BE2C (cell line): Measurements from ENCODE around the gene CEP85.

Source experiments
- DNase-seq: peaks from one replicate; pipeline ENCODE4 v3.0.0-alpha.2; 2020
- H3K27me3 ChIP-seq: fragments of 250-450 bp; sonication (Bioruptor Pico); 2 replicates; pipeline ENCODE4 v1.5.1; 2020; ENCODE audit warnings: mild to moderate bottlenecking
- H3K36me3 ChIP-seq: fragments of 250-450 bp; sonication (Bioruptor Pico); 2 replicates; pipeline ENCODE4 v1.5.1; 2020; ENCODE audit warnings: mild to moderate bottlenecking
- H3K4me1 ChIP-seq: fragments of 250-450 bp; sonication (Bioruptor Pico); 2 replicates; pipeline ENCODE4 v1.5.1; 2020
- H3K4me3 ChIP-seq: 2 replicates; pipeline ENCODE4 v1.5.1; 2011; ENCODE audit warnings: low read depth, low read length
- H3K9me3 ChIP-seq: fragments of 250-450 bp; sonication (Bioruptor Pico); 2 replicates; pipeline ENCODE4 v1.5.1; 2020
- TF ChIP-seq, protein P1 (sequence below): IDR thresholded peaks from 2 replicates; pipeline ENCODE4 v1.5.1; 2012; ENCODE audit warnings: mild to moderate bottlenecking, low read depth, low read length

CEP85 gene

DNA sequence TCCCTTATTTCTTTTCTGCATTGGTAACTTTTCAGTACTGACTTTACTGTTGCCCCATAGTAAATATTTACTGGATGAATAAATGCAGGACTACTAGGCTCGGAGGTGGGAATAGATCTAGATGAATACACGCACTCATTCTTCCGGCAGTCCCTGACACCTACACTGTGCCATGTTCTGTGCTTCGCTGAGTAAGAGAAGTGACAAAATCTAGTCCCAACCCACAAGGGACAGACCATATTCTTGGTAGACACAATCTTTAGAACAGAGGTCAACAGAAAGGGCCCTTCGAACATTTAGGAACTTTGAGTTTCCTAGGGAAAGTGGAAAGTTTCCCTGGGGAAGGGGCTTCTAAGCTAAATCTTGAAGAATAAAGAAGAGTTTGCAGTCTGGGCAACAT, 80.5 kb downstream of the CEP85 start:
- Histone ChIP-seq H3K27me3 (0 out of 2 replicates have a peak, but pooled peaks cover 3% of the 10 kb centered on the region), H3K4me3 (no peak overlapping the region), H3K36me3 (no peaks in the 10 kb centered on the region), H3K9me3 (no peaks in the 10 kb centered on the region), H3K4me1 (no peaks in the 10 kb centered on the region)
- TF ChIP-seq, protein P1, sequence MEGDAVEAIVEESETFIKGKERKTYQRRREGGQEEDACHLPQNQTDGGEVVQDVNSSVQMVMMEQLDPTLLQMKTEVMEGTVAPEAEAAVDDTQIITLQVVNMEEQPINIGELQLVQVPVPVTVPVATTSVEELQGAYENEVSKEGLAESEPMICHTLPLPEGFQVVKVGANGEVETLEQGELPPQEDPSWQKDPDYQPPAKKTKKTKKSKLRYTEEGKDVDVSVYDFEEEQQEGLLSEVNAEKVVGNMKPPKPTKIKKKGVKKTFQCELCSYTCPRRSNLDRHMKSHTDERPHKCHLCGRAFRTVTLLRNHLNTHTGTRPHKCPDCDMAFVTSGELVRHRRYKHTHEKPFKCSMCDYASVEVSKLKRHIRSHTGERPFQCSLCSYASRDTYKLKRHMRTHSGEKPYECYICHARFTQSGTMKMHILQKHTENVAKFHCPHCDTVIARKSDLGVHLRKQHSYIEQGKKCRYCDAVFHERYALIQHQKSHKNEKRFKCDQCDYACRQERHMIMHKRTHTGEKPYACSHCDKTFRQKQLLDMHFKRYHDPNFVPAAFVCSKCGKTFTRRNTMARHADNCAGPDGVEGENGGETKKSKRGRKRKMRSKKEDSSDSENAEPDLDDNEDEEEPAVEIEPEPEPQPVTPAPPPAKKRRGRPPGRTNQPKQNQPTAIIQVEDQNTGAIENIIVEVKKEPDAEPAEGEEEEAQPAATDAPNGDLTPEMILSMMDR: no peak
- no peak for DNase-seq

DNA sequence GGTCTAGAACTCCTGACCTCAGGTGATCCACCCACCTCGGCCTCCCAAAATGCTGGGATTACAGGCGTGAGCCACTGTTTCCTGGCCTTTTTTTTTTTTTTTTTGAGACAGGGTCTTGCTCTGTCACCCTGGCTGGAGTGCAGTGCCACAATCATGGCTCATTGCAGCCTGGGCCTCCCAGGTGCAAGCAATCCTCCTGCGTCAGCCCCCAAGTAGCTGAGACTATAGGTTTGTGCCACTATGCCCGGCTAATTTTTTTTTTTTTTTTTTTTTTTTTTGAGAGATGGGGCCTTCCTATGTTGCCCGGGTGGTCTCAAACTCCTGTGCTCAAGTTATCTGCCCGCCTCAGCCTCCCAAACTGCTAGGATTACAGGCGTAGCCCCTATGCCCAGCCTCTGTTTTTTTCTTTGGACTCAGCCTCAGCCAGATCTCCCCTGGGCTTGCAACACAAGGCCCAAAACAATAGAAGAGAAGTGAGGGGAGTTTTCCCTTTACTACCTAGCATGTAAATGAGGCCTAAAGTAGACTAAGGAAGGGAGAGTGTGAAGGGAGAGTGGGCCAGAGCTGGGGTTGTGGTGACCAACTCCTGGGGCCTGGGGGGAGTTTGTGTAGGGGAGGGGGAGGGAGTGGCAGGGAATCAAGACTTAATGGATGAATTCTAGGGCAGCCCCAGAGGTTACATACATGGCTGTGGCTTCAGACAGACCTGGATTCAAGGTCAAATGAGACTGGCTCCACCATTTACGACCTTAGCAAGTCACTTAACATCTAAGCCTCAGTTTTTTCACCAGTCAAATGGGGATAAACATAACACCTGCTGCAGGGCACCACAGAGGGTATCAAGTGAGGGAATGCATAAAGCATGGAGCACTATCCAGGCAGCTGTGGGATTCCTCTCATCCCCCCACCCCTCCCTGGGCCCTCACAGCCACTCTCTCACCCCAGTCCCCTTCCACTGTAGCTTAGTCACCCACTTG, 82.2 kb downstream of the CEP85 start:
- H3K4me3 ChIP-seq: no peak overlapping the region
- DNase-seq: no peak
- no peaks in the 10 kb centered on the region for H3K36me3 ChIP-seq
- H3K4me1 ChIP-seq: no peaks in the 10 kb centered on the region
- TF ChIP-seq, protein P1: no peak
- no peaks in the 10 kb centered on the region for H3K9me3 ChIP-seq
- H3K27me3 ChIP-seq: 0 out of 2 replicates have a peak, but pooled peaks cover 3% of the 10 kb centered on the region

DNA sequence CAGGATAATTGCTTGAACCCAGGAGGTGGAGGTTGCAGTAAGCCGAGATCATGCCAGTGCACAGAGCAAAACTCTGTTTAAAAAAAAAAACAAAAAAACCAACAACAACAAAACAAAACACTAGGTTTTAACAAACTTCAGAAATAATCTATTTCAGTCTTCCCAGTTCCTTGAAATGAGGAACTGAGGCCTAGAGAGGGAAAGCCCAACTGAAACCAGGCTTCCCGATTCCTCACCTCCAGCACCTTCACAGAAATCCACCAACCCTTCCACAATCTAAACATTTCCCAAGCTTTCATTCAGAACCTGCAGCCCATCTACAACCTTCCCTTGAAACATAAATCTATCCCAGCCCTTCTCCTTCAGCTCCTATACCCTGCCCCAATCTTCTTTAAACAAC, 83.1 kb downstream of the CEP85 start:
- H3K9me3 ChIP-seq: no peaks in the 10 kb centered on the region
- DNase-seq: no peak
- H3K4me3 ChIP-seq: no peak overlapping the region
- H3K36me3 ChIP-seq: no peaks in the 10 kb centered on the region
- H3K4me1 ChIP-seq: no peaks in the 10 kb centered on the region
- TF ChIP-seq, protein P1: no peak
- H3K27me3 ChIP-seq: 0 out of 2 replicates have a peak, but pooled peaks cover 3% of the 10 kb centered on the region

DNA sequence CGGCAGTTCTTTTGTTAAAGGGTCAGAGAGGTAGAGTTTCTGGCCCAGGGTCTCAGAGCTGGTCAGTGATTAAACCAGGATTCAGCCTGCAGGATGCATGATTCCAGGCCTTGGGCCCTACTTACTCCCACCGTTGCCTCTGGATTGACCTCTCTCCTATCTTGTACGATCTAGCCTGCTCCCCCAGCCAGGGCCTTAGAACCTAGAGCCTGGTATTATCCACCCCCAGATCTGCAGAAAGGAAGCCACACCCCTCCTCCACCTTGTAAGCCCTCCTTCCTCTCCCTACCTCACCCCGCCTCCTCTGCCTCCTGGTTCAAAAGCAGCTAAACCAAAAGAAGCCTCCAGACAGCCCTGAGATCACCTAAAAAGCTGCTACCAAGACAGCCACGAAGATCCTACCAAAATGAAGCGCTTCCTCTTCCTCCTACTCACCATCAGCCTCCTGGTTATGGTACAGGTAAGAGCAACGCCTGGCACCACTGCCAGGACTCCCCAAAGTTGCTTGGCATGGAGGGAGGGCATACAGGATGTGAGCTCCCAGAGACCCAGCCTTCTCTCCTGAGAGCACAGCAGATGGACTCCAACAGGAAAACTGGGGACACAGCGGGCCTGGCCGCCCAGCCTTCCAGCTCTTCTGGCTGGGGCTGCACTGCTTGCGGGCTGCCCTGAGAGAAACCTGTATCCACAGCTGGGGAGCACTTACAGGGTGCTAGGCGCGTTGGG, 83.8 kb downstream of the CEP85 start, which contains the start of gene CD52:
Gene CD52, plus strand, starts transcription at position 347 of the 726 bp plus-strand sequence. Its CDS starts 60 bp downstream, at position 407.
- no peaks in the 10 kb centered on the region for H3K4me1 ChIP-seq
- no peak within 1 kb of the TSS for H3K4me3 ChIP-seq
- DNase-seq: no peak
- H3K27me3 ChIP-seq: 0 out of 2 replicates have a peak, but pooled peaks cover 3% of the 10 kb centered on the region
- no peaks in the 10 kb centered on the region for H3K36me3 ChIP-seq
- TF ChIP-seq, protein P1: no peak
- no peaks in the 10 kb centered on the region for H3K9me3 ChIP-seq

DNA sequence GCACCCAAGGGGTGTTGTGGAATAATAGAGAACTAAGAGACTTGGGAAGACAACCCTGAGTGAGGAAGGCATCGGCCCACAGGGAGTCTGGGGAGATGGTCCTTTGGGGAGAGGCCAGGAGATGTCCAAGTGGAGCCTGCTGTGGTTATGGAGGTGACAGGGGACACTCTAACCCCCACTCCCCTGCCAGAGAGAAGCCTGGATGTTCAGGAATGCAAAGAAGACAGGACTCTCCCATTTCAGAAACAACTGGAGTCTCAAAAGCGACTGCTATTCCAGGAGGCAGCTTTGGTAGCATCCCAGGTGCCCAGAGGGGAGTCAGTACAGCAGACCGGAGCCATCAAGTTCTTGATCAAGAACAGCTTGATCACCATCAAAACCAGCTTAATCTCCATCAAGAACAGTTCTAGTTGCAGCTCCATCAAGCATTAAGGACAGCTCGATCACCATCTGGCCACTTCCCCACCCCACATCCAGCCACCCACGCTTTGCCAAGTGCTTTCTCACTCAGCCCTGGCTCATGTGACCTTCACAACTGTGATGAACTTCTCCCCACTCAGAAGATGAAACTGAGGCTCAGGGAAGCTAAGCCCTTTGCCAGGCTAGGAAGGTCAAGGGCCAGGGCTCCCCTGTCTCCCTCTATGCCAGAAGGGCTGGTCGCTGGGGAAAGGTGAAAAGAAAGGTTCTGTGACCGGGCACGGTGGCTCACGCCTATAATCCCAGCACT, 84.5 kb downstream of the CEP85 start:
- no peaks in the 10 kb centered on the region for H3K9me3 ChIP-seq
- no peak for DNase-seq
- no peaks in the 10 kb centered on the region for H3K4me1 ChIP-seq
- no peak overlapping the region for H3K4me3 ChIP-seq
- TF ChIP-seq, protein P1: no peak
- no peaks in the 10 kb centered on the region for H3K36me3 ChIP-seq
- 0 out of 2 replicates have a peak, but pooled peaks cover 3% of the 10 kb centered on the region for H3K27me3 ChIP-seq
